Muscle layer of colon (tissue), 2 donors: Measurements from ENCODE around the gene ACSM6.

Experiments
- H3K27ac ChIP-seq: one replicate; pipeline ENCODE4 v1.7.0; 2013; ENCODE audit warnings: low read depth, mild to moderate bottlenecking, low read length, moderate library complexity
- H3K27me3 ChIP-seq, 2 donors: one replicate each; pipeline ENCODE4 v1.7.0; 2013; ENCODE audit warnings: low read length in 2 of 2, mild to moderate bottlenecking in 2 of 2; ENCODE audit not compliant: insufficient read depth in 2 of 2, control insufficient read depth in 1 of 2
- H3K36me3 ChIP-seq: one replicate; pipeline ENCODE4 v1.7.0; 2013; ENCODE audit warnings: mild to moderate bottlenecking, low read length; ENCODE audit not compliant: insufficient read depth
- H3K4me1 ChIP-seq: one replicate; pipeline ENCODE4 v1.7.0; 2013; ENCODE audit warnings: mild to moderate bottlenecking, low read length; ENCODE audit not compliant: insufficient read depth
- H3K4me3 ChIP-seq, 2 donors: one replicate each; pipeline ENCODE4 v1.7.0; 2013; ENCODE audit warnings: low read length in 2 of 2, low read depth in 1 of 2, mild to moderate bottlenecking in 1 of 2, moderate library complexity in 1 of 2
- H3K9ac ChIP-seq: one replicate; pipeline ENCODE4 v1.7.0; 2013; ENCODE audit warnings: low read length
- H3K9me3 ChIP-seq: one replicate; pipeline ENCODE4 v1.7.0; 2013; ENCODE audit warnings: mild to moderate bottlenecking, low read length
- donor health status: abdominal sarcoma.
- donor health status: Adenocarcinoma of cecum.

The ACSM6 gene, protein sequence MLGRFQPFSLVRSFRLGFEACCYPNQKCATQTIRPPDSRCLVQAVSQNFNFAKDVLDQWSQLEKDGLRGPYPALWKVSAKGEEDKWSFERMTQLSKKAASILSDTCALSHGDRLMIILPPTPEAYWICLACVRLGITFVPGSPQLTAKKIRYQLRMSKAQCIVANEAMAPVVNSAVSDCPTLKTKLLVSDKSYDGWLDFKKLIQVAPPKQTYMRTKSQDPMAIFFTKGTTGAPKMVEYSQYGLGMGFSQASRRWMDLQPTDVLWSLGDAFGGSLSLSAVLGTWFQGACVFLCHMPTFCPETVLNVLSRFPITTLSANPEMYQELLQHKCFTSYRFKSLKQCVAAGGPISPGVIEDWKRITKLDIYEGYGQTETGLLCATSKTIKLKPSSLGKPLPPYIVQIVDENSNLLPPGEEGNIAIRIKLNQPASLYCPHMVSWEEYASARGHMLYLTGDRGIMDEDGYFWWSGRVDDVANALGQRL

DNA sequence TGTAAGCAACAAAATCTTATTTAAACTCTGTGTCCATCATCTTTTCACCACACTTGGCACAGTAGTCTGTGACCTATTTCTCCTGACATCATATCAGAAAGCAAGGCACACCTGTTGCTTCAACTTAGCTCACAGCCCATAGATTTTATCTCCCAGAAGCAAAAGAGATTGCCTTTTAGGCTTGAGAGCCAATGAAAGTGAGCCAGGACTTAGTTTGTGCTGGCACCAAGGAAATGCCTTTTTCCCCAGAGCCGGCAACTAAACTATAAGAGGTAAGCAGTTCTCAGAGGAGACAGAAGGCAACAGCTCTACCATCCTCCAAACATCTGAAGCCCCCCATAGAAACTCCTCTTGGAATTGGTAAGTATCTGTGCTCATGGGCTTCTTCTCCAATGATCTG lies at the start of gene ACSM6:
TSS of gene ACSM6 (plus strand) at position 295 of the 400 bp plus-strand sequence. CDS start 248 bp downstream, outside the sequence.
- Histone ChIP-seq H3K9ac (no peak within 1 kb of the TSS), H3K27me3 (no peaks in the 10 kb centered on the region), H3K36me3 (no peaks in the 10 kb centered on the region), H3K4me3 (no peak within 1 kb of the TSS), H3K27ac (no peak within 1 kb of the TSS), H3K4me1 (no peaks in the 10 kb centered on the region), H3K9me3 (no peaks in the 10 kb centered on the region)

DNA sequence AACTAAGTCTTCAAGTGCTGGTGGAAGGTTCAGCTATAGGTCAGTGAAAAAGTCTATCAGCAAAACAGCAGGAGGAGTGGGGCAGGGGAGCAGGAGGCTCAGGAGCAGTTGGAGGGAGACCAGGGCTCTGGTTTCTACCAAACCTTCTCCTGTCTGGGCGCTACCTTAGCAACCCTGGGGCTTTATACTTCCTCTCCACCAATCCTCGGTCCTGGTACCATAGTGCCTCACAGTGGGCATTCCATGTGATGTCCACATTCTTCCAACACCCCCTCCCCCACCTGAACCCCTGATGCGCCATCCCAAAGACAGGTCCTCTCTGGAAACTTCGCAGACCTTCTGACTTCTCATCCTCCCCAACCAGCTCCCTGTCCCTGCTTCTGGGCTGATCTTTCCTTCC lies 25.3 kb upstream of the ACSM6 start:
- no peak overlapping the region for H3K9ac ChIP-seq
- H3K4me1 ChIP-seq, result no peaks in the 10 kb centered on the region
- H3K27me3 ChIP-seq, result no peaks in the 10 kb centered on the region
- H3K36me3 ChIP-seq, result no peaks in the 10 kb centered on the region
- H3K27ac ChIP-seq, result no peak overlapping the region
- H3K4me3 ChIP-seq, result no peak overlapping the region
- H3K9me3 ChIP-seq, result no peaks in the 10 kb centered on the region

DNA sequence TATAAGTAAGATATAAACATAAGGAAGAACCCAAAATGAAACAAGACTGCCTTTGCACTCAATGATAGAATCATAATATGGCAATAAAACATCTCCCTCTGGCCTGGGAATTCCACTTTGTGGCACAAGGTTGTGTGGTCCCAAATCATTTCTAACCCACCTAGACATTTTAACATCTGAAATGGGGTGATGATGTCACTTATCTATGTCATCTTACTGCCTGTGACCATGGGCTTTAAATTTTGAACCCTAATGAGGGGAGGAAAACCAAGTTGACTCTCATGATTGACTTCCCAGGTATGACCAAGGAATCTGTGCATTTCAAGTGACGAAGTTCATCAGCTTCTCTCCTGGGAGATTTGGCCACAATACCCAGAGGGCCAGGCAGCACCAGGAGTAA lies 24.5 kb upstream of the ACSM6 start:
- no peaks in the 10 kb centered on the region for H3K27me3 ChIP-seq
- H3K27ac ChIP-seq, result no peak overlapping the region
- H3K9me3 ChIP-seq, result no peaks in the 10 kb centered on the region
- H3K36me3 ChIP-seq, result no peaks in the 10 kb centered on the region
- no peak overlapping the region for H3K9ac ChIP-seq
- no peaks in the 10 kb centered on the region for H3K4me1 ChIP-seq
- H3K4me3 ChIP-seq, result no peak overlapping the region

DNA sequence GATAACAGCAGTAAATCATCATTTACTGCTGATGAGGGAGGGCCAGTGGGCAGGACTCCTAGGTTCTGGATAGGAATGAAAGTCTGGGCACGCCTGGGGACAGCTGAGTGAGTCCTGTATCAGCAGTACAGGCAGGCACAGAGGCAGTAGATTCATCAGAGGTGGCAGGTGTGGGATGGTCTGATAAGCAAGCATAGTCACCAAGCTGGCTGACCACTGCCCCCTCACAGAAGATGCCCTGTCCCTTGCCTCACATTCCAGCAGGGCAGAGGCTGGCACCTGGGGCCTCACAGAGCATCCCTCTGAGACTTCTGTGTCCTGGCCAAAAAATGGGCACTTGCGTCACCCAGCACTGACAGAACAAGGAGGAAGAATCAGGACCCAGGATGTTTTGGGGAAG lies 23.2 kb upstream of the ACSM6 start:
- H3K9me3 ChIP-seq, result no peaks in the 10 kb centered on the region
- no peak overlapping the region for H3K4me3 ChIP-seq
- H3K4me1 ChIP-seq, result no peaks in the 10 kb centered on the region
- no peaks in the 10 kb centered on the region for H3K36me3 ChIP-seq
- H3K9ac ChIP-seq, result no peak overlapping the region
- H3K27me3 ChIP-seq, result no peaks in the 10 kb centered on the region
- no peak overlapping the region for H3K27ac ChIP-seq

DNA sequence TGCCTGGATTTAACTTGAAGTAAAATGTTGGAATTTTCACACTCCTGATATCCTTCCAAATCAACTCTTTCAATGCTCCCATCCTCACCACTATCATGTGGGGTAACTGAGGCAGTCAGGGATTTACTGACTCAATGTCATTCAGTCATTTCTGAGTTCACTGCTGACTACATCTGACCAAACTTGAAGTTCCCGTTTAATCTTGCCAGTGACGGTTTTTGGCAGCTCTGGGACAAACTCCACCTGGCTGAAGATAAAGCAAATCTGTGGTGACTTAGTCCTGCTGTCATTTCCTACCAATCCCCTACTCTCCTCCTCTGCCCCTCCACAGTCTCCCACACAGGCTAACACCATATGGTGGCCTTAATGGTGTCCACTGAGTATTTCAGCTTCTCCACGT lies 22.7 kb upstream of the ACSM6 start:
- no peak overlapping the region for H3K4me3 ChIP-seq
- H3K27ac ChIP-seq, result no peak overlapping the region
- H3K27me3 ChIP-seq, result no peaks in the 10 kb centered on the region
- H3K4me1 ChIP-seq, result no peaks in the 10 kb centered on the region
- no peaks in the 10 kb centered on the region for H3K36me3 ChIP-seq
- no peak overlapping the region for H3K9ac ChIP-seq
- no peaks in the 10 kb centered on the region for H3K9me3 ChIP-seq

DNA sequence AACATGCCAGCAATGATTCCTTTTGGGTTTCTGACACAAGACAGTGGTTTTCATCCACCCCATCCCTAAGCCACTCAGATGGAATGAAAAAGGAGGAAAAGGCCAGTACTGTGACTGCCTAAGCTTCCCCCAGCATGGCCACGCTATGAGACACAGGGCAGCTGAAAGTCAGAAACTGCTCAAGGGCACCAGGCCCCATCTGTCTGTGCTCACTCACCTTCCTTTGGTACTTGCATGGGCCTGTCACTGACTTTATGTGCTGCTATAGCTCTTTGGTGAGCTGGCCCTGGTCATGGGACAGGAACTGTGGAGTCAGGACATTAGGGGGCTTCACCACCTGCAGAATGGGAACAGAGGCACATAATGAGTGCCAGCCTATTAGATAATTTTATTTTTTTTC lies 21.2 kb upstream of the ACSM6 start:
- no peaks in the 10 kb centered on the region for H3K4me1 ChIP-seq

DNA sequence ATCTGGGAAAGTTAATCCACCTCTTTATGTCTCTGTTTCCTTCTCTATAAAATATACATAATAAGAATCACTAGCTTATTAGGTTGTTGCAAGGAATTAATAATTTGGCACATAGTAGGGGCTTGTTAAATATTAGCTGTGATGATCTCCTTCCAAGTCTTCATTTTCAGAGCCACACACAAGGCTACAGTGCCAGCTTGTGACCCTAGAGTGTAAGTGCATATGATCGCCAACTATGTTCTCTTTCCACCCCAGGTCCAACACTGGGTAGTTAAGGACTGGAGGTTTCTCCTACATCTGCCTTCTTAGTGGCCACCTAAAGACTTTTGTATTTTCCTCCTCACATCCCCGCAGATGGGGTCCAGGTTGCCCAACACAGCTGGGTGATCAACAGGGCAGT lies 17.9 kb upstream of the ACSM6 start:
- Histone ChIP-seq H3K36me3 (no peaks in the 10 kb centered on the region), H3K4me3 (no peak overlapping the region)

More for the DNA sequence above, 21.2 kb upstream of the ACSM6 start:
- H3K27me3 ChIP-seq, result no peaks in the 10 kb centered on the region
- H3K36me3 ChIP-seq, result no peaks in the 10 kb centered on the region
- H3K27ac ChIP-seq, result no peak overlapping the region
- no peak overlapping the region for H3K9ac ChIP-seq
- H3K9me3 ChIP-seq, result no peaks in the 10 kb centered on the region
- no peak overlapping the region for H3K4me3 ChIP-seq

DNA sequence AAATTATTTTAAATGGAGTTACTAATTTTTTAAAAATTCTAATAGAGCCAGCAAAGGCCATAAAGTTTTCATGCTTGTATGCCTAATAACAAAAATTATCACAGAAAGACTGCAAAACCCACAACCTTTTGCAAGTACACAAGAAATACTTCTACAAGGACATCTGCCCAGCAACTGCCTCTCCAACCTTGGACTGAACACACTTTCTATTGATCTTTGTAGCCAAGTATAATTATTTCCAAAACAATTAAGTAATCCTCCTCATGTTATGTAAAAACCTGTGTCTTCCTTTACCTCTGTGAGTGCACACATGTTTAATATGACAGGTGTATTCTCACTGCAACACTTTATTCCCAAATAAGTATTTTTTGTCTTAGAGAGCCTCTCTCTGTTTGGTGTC lies 16.6 kb upstream of the ACSM6 start:
- Histone ChIP-seq H3K4me3 (no peak overlapping the region), H3K9me3 (no peaks in the 10 kb centered on the region), H3K9ac (no peak overlapping the region), H3K27ac (no peak overlapping the region), H3K4me1 (no peaks in the 10 kb centered on the region), H3K27me3 (no peaks in the 10 kb centered on the region), H3K36me3 (no peaks in the 10 kb centered on the region)

More for the DNA sequence above, 17.9 kb upstream of the ACSM6 start:
- no peaks in the 10 kb centered on the region for H3K27me3 ChIP-seq
- H3K9ac ChIP-seq, result no peak overlapping the region
- H3K9me3 ChIP-seq, result no peaks in the 10 kb centered on the region
- no peak overlapping the region for H3K27ac ChIP-seq
- H3K4me1 ChIP-seq, result no peaks in the 10 kb centered on the region

DNA sequence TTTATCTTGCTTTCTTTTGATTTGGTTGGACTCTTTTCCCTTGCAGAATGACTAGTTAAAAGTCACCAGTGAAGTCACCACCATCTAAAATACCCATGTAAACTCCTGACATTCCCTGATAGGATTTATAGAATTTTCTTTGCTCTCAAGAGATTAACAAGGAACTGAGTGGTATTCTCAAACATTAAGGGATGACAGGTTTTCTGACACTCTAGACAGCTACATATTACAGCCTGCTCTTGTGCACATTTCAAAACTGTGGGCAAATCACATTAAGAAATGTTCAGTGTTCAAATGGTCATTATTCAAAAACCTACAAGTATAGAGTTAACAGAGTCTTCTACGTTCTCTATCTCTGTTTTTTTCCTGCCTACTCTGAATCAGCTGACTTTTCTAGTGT lies 15.8 kb upstream of the ACSM6 start:
- no peak overlapping the region for H3K9ac ChIP-seq
- H3K9me3 ChIP-seq, result no peaks in the 10 kb centered on the region
- H3K4me1 ChIP-seq, result no peaks in the 10 kb centered on the region
- H3K36me3 ChIP-seq, result no peaks in the 10 kb centered on the region
- H3K27me3 ChIP-seq, result no peaks in the 10 kb centered on the region
- no peak overlapping the region for H3K27ac ChIP-seq
- H3K4me3 ChIP-seq, result no peak overlapping the region

DNA sequence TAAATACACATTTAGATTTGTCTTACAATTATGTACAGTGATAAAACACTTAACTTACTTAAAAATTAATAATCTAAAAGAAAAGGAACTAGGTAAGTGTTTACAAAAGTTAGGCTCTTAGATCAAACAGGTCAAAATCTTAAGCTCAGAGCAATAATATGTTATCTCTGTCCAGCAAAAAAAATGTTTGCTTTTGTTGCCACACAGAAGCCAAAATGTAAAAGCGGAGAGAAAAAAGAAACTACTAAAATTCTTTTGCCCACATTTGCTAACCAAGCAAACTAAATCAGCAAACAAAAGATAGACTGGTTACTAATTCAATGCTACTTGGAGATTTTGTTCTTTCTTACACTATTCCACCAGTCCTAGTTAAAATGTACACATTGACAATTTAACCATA lies 15.2 kb upstream of the ACSM6 start:
- Histone ChIP-seq H3K9me3 (no peaks in the 10 kb centered on the region), H3K4me1 (no peaks in the 10 kb centered on the region), H3K27me3 (no peaks in the 10 kb centered on the region), H3K4me3 (no peak overlapping the region), H3K27ac (no peak overlapping the region), H3K36me3 (no peaks in the 10 kb centered on the region), H3K9ac (no peak overlapping the region)

DNA sequence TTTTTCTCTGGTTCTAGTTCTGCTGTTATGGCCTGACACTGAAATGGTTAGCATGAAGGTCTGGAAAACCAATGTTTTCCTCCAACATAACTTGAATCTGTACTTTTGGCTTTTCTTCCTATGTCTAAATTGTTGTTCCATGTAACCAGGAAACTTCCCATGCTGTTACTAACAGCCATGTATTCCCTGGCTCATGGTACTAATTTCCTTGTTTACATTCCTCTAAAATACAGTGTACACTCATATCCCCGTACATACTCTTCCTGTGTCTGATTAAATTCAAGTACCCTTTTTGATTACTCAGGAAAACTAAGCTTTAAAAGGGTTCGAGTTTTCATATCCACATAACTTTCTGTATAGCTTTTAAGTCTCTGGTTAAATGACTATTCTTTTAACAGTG lies 12.3 kb upstream of the ACSM6 start:
- Histone ChIP-seq H3K9me3 (no peaks in the 10 kb centered on the region), H3K27me3 (no peaks in the 10 kb centered on the region), H3K4me3 (no peak overlapping the region), H3K36me3 (no peaks in the 10 kb centered on the region), H3K27ac (no peak overlapping the region), H3K9ac (no peak overlapping the region), H3K4me1 (no peaks in the 10 kb centered on the region)
